HUES48 (cell line): ENCODE measurements around the gene AEBP2.
"Not testable (repeated sequence)": the region's sequence is repeated elsewhere in the genome, so short reads cannot be mapped to it uniquely, and the experiment has no call there.

Source experiments
- H3K27ac ChIP-seq: one replicate; pipeline ENCODE4 v1.7.0; 2013; ENCODE audit warnings: low read depth, low read length, inconsistent platforms
- H3K27me3 ChIP-seq: 2 replicates; pipeline ENCODE4 v1.6.1; 2013; ENCODE audit warnings: mild to moderate bottlenecking, low read length; ENCODE audit not compliant: control insufficient read depth, insufficient read depth
- H3K36me3 ChIP-seq: 2 replicates; pipeline ENCODE4 v1.6.1; 2013; ENCODE audit warnings: low read length; ENCODE audit not compliant: control insufficient read depth, insufficient read depth
- H3K4me1 ChIP-seq: 2 replicates; pipeline ENCODE4 v1.6.1; 2013; ENCODE audit warnings: mild to moderate bottlenecking, low read length; ENCODE audit not compliant: control insufficient read depth, insufficient read depth
- H3K4me3 ChIP-seq: 2 replicates; pipeline ENCODE4 v1.5.1; 2013; ENCODE audit warnings: mild to moderate bottlenecking, low read depth, low read length
- H3K9ac ChIP-seq: 2 replicates; pipeline ENCODE4 v1.6.1; 2013; ENCODE audit warnings: mild to moderate bottlenecking, low read depth, low read length, moderate library complexity
- H3K9me3 ChIP-seq: 2 replicates; pipeline ENCODE4 v1.6.1; 2013; ENCODE audit warnings: low read length; ENCODE audit not compliant: control insufficient read depth, insufficient read depth

Gene AEBP2

DNA sequence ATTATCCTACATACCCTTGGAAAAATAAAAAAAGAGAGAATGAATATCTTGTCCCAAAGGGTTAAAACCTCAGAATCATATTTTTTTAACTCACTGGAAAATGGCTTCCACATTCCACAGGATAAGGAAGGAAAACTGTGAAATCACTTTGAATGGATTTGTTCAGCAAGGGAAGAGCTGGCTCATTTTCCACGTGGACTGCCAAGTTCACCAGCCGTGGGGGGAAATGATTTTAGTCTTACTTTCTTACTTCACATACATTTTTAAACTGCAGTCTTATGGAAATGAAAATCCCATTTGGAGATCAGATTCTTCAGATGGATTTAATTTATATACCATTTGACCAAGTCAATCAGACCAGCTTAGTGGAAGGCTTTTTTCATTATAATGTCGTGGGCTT lies 29.9 kb upstream of the AEBP2 start:
- Histone ChIP-seq H3K9ac (no peak overlapping the region), H3K27me3 (no peaks in the 10 kb centered on the region), H3K4me3 (no peak overlapping the region), H3K4me1 (peaks cover 38% of the 10 kb centered on the region), H3K9me3 (no peaks in the 10 kb centered on the region), H3K27ac (peak overlapping the region; percentile 85), H3K36me3 (no peaks in the 10 kb centered on the region)

DNA sequence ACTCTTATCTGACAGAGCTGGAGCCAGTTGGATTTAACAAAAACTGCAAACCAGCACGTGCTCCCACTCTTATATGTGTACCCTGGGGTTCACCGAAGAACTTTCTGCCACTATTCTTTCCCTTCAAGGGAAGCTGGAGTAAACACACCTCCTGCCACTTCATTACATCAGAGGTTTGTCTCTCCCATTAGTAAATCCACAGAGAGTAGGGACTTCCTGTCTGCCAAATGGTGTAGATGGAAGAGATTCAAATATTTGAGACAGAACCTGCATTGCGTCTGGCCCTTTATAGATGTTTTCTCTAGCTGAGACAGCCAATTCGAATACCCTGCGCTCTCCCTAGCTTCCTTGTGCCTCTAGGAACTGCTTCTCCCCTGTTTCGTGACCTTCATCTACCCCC lies 29.1 kb upstream of the AEBP2 start:
- H3K4me1 ChIP-seq, result peaks cover 38% of the 10 kb centered on the region
- no peak overlapping the region for H3K9ac ChIP-seq
- no peaks in the 10 kb centered on the region for H3K36me3 ChIP-seq
- H3K27me3 ChIP-seq, result no peaks in the 10 kb centered on the region
- H3K4me3 ChIP-seq, result peak overlapping the region; percentile 13; the same call in 1 of the 2 replicates
- peak overlapping the region; percentile 85 for H3K27ac ChIP-seq
- no peaks in the 10 kb centered on the region for H3K9me3 ChIP-seq

DNA sequence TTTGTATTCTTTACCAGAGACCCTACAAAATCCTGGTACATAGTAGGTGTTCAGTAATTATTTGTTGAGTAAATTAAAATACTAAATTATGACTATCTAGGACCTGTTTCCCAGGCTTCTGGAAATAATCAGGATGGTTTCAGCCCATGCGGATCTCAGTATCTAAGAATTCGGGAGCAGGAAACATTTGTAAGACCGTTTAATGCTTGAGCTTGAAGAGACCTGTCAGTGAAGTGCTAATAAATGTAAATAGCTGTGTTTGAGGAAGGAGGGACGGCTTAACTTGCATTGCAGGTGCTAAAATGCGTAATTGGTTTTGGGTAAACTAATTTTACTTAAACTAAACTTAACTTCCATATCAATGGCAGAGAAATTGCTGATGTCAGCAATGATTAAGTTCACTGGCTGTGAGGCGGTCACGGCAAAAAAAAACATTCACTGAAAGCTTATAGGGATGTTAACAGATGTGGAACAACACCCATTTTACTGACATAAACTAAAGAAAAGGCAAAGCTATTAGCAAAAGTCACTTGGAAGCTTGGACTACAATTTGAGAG lies 28.6 kb upstream of the AEBP2 start:
- Histone ChIP-seq H3K27ac (peak overlapping the region; percentile 85), H3K36me3 (no peaks in the 10 kb centered on the region), H3K9me3 (no peaks in the 10 kb centered on the region), H3K4me1 (peaks cover 38% of the 10 kb centered on the region), H3K4me3 (peak overlapping the region; percentile 13), H3K27me3 (no peaks in the 10 kb centered on the region), H3K9ac (no peak overlapping the region)

DNA sequence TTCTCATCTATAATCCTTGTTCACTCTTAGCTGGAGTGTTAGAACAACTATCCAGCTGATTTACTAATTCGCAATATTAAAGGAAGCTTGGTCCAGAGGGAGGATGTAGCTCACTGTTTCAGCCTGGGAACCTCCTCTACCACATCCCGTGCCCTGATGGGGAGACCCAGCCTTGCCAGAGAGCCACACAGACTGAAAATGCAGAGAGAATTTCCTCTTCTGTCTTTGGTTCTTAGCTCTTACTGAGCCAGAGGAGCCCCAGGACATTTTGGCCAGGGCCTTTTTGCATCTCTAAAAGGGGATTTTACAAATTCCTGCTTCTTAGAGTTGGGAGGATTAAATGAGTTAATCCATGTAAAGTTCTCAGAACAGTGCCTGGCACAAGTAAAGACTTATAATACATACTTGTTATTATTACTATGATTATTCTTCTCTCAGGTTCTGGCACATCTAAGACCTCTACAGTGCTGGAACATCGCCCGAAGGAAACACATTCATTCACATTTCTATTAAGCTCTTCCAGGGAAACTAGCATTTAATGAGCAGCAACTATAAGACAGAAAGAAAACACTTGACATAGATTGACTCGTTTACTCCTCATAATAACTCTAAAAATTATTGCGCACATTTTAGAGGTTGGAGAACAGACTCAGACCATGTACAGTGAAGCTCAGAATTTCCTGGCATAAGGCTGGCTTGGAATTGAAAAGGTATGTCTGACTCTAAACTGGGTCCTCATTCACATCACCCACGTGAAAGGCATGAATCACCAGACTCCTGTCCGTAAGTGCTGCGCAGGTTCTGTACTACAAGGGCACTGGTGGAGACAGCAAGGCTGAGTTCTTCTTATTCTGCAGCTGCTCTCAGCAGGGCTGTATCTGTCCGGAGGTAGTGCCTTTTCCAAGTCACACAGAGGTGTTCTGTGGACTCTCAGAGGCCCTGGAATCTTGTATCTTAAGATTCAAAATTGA lies 27.8 kb upstream of the AEBP2 start:
- peaks cover 38% of the 10 kb centered on the region for H3K4me1 ChIP-seq
- H3K9me3 ChIP-seq, result no peaks in the 10 kb centered on the region
- H3K27me3 ChIP-seq, result no peaks in the 10 kb centered on the region
- peak overlapping the region; percentile 85 for H3K27ac ChIP-seq
- H3K36me3 ChIP-seq, result no peaks in the 10 kb centered on the region
- H3K9ac ChIP-seq, result no peak overlapping the region
- H3K4me3 ChIP-seq, result 0 out of 2 replicates have a peak overlapping the region, but pooled peaks have one; percentile 13

DNA sequence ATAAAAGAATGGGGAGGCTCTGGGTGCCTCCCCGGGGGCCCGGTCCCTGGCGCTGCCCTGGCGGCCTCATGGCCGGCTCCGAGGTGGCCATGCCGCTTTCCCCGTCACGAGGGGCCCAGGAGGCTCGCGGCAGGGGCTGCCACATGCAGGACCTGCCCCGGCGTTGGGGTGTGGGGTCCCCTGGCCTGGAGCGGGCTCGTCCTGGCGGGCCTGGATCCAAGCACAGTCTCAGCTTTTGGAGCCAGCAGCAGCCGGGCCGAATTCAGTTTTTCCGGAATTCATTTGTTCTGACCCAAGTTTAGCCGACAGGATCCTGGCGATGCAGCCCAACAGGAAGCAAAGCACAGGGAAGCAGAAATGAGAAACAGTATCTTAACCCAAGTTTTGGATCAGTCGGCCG lies 26.4 kb upstream of the AEBP2 start:
- peaks cover 38% of the 10 kb centered on the region for H3K4me1 ChIP-seq
- peak overlapping the region; percentile 35 for H3K27ac ChIP-seq
- no peak overlapping the region for H3K9ac ChIP-seq
- H3K4me3 ChIP-seq, result no peak overlapping the region
- H3K36me3 ChIP-seq, result no peaks in the 10 kb centered on the region
- no peaks in the 10 kb centered on the region for H3K27me3 ChIP-seq
- H3K9me3 ChIP-seq, result no peaks in the 10 kb centered on the region

DNA sequence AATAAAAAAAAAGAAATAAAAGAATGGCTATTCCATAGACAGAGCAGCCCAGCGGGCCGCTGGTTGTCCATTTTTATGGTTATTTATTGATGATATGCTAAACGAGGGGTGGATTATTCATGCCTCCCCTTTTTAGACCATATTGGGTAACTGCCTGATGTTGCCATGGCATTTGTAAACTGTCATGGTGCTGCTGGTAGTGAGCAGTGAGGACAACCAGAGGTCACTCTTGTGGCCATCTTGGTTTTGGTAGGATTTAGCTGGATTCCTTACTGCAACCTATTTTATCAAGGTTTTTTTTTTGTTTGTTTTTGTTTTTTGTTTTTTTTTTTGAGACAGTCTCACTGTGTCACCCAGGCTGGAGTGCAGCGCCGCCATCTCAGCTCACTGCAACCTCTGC lies 25.7 kb upstream of the AEBP2 start:
- not testable (repeated sequence) for H3K9me3 ChIP-seq, H3K27ac ChIP-seq, H3K27me3 ChIP-seq, H3K9ac ChIP-seq, H3K36me3 ChIP-seq, H3K4me3 ChIP-seq
- H3K4me1 ChIP-seq, result peaks cover 38% of the 10 kb centered on the region

DNA sequence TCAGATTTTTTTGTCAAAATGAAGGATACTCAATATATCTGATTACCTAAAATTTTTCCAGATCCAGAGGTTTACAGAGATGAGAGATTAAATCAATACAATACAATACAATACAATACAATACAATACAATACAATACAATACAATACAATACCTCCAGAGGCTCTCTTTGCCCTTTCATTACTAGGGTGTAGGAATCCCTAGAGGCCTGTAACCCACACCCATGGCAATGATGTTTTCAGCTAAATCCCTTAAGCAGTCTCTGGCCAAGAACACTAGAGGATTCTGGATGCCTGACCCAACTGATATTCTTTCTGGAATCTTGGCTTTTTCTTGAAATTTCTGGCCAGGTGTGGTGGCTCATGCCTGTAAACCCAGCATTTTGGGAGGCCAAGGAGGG lies 23.7 kb upstream of the AEBP2 start:
- no peaks in the 10 kb centered on the region for H3K9me3 ChIP-seq
- peaks cover 22% of the 10 kb centered on the region for H3K4me1 ChIP-seq
- H3K9ac ChIP-seq, result no peak overlapping the region
- H3K27me3 ChIP-seq, result no peaks in the 10 kb centered on the region
- H3K27ac ChIP-seq, result no peak overlapping the region
- no peak overlapping the region for H3K4me3 ChIP-seq
- H3K36me3 ChIP-seq, result no peaks in the 10 kb centered on the region

DNA sequence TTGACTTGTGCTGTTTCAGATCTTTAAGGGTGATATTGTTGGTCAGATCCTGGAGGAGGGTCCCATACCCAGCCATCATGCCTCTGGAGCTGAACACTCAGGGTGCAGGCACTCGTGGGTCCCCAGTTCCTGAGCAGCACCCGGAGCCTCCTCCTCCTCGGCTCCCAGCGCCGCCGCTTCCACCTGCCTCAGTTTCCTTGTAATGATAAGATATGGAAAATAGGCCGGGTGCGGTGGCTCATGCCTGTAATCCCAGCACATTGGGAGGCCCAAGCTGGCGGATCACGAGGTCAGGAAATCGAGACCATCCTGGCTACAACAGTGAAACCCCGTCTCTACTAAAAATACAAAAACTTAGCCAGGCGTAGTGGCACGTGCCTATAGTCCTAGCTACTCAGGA lies 20.2 kb upstream of the AEBP2 start:
- no peak overlapping the region for H3K9ac ChIP-seq
- no peak overlapping the region for H3K4me3 ChIP-seq
- no peaks in the 10 kb centered on the region for H3K4me1 ChIP-seq
- no peaks in the 10 kb centered on the region for H3K36me3 ChIP-seq
- no peak overlapping the region for H3K27ac ChIP-seq
- H3K9me3 ChIP-seq, result no peaks in the 10 kb centered on the region
- no peaks in the 10 kb centered on the region for H3K27me3 ChIP-seq

DNA sequence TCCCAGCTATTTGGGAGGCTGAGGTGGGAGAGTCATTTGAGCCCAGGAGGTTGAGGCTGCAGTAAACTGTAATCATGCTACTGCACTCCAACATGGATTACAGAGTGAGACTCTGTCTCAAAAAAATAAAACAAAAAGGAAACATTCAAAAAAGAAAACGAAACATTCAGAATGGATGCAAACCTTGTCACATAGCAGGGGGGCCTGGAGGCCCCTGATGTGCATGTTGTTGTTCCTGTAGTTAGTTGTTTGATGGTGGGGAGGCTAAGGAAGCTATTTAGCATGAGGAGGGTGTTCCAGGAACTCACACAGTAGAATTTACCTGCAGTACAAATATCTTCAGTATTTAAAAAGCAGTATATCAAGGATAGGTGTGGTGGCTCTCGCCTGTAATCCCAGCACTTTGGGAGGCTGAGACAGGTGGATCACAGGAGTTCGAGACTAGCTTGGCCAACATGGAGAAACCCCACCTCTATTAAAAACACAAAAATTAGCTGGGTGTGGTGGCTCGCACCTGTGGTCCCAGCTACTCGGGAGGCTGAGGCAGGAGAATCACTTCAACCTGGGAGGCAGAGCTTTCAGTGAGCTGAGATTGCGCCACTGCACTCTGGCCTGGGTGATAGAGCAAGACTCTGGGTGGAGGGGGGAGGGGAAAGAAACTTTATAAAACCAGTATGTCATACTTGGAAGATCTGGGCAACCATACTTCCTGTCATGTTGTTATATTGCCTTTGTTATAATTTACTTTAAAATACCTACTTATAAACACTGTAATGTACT lies 17.6 kb upstream of the AEBP2 start:
- H3K9me3 ChIP-seq, result no peaks in the 10 kb centered on the region
- no peaks in the 10 kb centered on the region for H3K27me3 ChIP-seq
- no peak overlapping the region for H3K4me3 ChIP-seq
- no peak overlapping the region for H3K9ac ChIP-seq
- H3K36me3 ChIP-seq, result no peaks in the 10 kb centered on the region
- no peaks in the 10 kb centered on the region for H3K4me1 ChIP-seq
- no peak overlapping the region for H3K27ac ChIP-seq

DNA sequence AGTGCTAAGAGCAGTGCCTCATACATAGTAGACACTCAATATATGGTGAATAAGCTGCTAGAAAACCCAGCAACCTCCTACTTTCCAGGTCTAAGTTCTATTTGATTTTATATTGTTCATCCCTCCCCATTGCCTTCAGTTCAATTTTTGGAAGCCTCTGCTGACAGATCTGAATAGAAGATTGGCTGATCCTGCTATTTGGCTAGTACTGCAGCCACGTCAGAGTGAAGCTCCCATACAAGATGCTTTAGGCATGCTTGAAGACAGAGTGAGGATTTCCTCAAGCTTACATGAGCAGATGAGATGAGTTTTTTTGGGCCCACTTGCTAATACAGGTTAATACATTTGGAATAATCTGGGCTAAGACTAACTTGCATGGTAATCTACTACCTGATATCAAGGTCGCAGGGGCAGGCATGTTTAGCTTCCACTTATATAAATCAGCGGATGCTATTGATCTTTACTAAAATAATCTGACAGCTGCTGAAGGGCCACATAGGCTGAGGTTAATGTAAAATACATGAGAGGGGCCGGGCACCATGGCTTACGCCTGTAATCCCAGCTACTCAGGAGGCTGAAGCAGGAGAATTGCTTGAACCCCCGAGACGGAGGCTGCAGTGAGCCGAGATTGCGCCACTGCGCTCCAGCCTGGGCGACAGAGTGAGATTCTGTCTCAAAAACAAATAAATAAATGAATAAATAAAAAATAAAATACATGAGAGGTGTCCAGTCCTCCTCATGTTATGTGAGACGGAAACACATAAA lies 15.9 kb upstream of the AEBP2 start:
- Histone ChIP-seq H3K4me3 (no peak overlapping the region), H3K9me3 (no peaks in the 10 kb centered on the region), H3K9ac (no peak overlapping the region), H3K36me3 (no peaks in the 10 kb centered on the region), H3K4me1 (no peaks in the 10 kb centered on the region), H3K27ac (no peak overlapping the region), H3K27me3 (no peaks in the 10 kb centered on the region)
